Measurements from ENCODE around the gene MSI2.

GRCh38 chr17:57682701-57683100 lies 426.4 kb downstream of the MSI2 start:
- TF ChIP-seq, protein P1, sequence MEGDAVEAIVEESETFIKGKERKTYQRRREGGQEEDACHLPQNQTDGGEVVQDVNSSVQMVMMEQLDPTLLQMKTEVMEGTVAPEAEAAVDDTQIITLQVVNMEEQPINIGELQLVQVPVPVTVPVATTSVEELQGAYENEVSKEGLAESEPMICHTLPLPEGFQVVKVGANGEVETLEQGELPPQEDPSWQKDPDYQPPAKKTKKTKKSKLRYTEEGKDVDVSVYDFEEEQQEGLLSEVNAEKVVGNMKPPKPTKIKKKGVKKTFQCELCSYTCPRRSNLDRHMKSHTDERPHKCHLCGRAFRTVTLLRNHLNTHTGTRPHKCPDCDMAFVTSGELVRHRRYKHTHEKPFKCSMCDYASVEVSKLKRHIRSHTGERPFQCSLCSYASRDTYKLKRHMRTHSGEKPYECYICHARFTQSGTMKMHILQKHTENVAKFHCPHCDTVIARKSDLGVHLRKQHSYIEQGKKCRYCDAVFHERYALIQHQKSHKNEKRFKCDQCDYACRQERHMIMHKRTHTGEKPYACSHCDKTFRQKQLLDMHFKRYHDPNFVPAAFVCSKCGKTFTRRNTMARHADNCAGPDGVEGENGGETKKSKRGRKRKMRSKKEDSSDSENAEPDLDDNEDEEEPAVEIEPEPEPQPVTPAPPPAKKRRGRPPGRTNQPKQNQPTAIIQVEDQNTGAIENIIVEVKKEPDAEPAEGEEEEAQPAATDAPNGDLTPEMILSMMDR (IDR thresholded peaks at IDR 0.05) = no peak
- no peak for TF ChIP-seq POLR2A (IDR thresholded peaks at IDR 0.05)

Measured in adrenal gland (tissue), 5 donors.